ENCODE measurements around the gene INSRR. TPM values are rescaled to one million over a fixed set of nuclear protein-coding genes. Genes with fewer than 3 reads are reported as not detected.

INSRR gene
- total RNA-seq, 1 experiment from 2014 or later, result not detected

DNA sequence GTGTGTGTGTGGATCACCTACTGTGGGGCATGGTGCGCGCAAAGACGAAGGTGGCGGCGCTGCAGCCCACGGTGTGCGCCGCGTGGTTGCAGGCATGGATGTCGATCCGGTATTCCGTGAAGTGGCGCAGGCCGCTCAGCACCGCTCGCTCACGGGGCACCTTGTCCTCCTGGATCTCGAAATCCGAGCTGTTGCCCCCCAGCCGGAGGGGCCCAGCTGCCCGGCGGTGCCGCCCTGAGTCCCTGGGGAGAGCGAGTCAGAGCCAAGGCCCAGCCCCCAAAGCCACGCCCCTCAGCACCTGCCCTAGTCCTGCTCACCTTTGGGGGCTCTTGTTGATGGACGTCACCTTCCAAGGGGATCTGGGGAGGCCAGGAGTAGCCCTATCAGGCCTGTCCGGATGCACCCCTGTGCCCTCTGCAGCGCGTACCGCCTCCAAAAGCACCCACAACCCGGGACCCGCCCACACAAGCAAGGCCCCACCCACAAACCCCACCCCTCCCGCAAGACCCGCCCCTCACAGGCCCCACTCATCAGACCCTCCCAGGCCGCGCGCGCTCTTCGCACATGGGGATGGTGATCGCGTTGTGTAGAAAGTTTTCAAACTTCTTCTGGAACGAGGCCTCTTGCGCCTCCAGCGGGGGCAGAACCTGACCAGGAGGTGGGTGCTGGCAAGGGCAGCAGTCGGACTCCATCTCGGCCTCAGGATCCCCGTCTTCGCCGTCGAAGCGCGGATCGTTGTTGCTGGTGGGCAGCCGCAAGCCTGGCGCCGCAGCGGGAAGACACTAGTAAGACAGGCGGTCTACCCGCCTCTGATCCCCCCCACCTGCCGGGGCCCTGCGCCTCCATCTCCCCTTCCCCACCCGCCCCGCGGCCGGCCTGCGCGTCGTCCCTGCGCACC lies 13.6 kb downstream of the INSRR start:
- ChIA-PET CTCF (no interaction called here), POLR2A (ENCODE audit: unreplicated experiment) (no interaction called here)
- no peak for TF ChIP-seq EZH2 (IDR thresholded peaks at IDR 0.05; ENCODE audit: low read length, unreplicated experiment)
- no peak for TF ChIP-seq EZH2phosphoT487 (IDR thresholded peaks at IDR 0.05; ENCODE audit: borderline replicate concordance, low read length)
- TF ChIP-seq, protein P1, sequence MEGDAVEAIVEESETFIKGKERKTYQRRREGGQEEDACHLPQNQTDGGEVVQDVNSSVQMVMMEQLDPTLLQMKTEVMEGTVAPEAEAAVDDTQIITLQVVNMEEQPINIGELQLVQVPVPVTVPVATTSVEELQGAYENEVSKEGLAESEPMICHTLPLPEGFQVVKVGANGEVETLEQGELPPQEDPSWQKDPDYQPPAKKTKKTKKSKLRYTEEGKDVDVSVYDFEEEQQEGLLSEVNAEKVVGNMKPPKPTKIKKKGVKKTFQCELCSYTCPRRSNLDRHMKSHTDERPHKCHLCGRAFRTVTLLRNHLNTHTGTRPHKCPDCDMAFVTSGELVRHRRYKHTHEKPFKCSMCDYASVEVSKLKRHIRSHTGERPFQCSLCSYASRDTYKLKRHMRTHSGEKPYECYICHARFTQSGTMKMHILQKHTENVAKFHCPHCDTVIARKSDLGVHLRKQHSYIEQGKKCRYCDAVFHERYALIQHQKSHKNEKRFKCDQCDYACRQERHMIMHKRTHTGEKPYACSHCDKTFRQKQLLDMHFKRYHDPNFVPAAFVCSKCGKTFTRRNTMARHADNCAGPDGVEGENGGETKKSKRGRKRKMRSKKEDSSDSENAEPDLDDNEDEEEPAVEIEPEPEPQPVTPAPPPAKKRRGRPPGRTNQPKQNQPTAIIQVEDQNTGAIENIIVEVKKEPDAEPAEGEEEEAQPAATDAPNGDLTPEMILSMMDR (conservative IDR thresholded peaks at IDR 0.05; ENCODE audit: low read depth, low read length), result no peak
- intact Hi-C loops (cut with micrococcal nuclease), result no loop called here
- Histone ChIP-seq H3K27ac (ENCODE audit: low read length) (no peak overlapping the region), H3K4me2 (ENCODE audit: low read length) (no peak overlapping the region), H3K36me3 (ENCODE audit: low read depth, low read length) (no peaks in the 10 kb centered on the region), H3K4me3 (ENCODE audit: low read length) (no peak overlapping the region), H3F3A (ENCODE audit: low read length, unreplicated experiment) (no peaks in the 10 kb centered on the region), H3K9me2 (replicated peaks; ENCODE audit: low read length) (no peaks in the 10 kb centered on the region), H3K79me2 (ENCODE audit: low read length) (no peaks in the 10 kb centered on the region), H4K20me1 (ENCODE audit: low read length) (no peaks in the 10 kb centered on the region), H2AFZ (ENCODE audit: low read length) (no peak overlapping the region), H3K9ac (ENCODE audit: low read length) (no peak overlapping the region), H3K9me3 (ENCODE audit: low read length) (no peaks in the 10 kb centered on the region), H3K27me3 (ENCODE audit: low read length) (no peaks in the 10 kb centered on the region), H3K4me1 (ENCODE audit: insufficient read depth, low read length) (no peaks in the 10 kb centered on the region)
- no peak for ATAC-seq
- no TSS peak for BruUV-seq (replicated peaks)
- DNase-seq, result no peak

DNA sequence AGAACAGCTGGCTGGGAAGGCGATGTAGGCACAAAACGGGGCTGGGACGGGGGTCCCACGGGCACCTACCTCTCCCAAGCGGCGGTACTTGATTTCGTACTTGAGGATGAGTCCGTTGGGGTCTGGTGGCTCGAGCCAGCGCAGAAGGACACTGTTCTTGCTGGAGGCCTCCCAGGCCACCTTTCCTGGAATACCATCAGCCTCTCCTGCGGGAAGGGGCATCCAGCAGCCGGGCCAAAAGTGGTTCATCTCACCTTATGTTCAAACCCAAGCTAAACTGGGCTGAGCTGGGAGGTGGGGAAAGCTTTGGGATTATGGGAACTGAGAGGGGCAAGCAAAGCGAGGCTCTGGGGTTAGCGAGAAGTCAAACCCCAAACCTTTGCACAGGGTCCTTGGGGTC lies 14.3 kb downstream of the INSRR start:
- intact Hi-C loops (cut with micrococcal nuclease), result no loop called here
- H3K9me2 ChIP-seq (replicated peaks; ENCODE audit: low read length), result no peaks in the 10 kb centered on the region
- H3K36me3 ChIP-seq (ENCODE audit: low read depth, low read length), result no peaks in the 10 kb centered on the region
- no peak for ATAC-seq
- no peaks in the 10 kb centered on the region for H3K79me2 ChIP-seq (ENCODE audit: low read length)
- TF ChIP-seq, protein P1 (conservative IDR thresholded peaks at IDR 0.05; ENCODE audit: low read depth, low read length), result no peak
- TF ChIP-seq EZH2phosphoT487 (IDR thresholded peaks at IDR 0.05; ENCODE audit: borderline replicate concordance, low read length), result no peak
- no peak for TF ChIP-seq EZH2 (IDR thresholded peaks at IDR 0.05; ENCODE audit: low read length, unreplicated experiment)
- H3K9me3 ChIP-seq (ENCODE audit: low read length), result no peaks in the 10 kb centered on the region
- CTCF ChIA-PET, result no interaction called here
- no peak overlapping the region for H2AFZ ChIP-seq (ENCODE audit: low read length)
- no peak for DNase-seq
- H4K20me1 ChIP-seq (ENCODE audit: low read length), result no peaks in the 10 kb centered on the region
- no TSS peak for BruUV-seq (replicated peaks)
- POLR2A ChIA-PET (ENCODE audit: unreplicated experiment), result no interaction called here
- no peak overlapping the region for H3K4me3 ChIP-seq (ENCODE audit: low read length)
- H3K9ac ChIP-seq (ENCODE audit: low read length), result no peak overlapping the region
- no peak overlapping the region for H3K27ac ChIP-seq (ENCODE audit: low read length)
- no peaks in the 10 kb centered on the region for H3F3A ChIP-seq (ENCODE audit: low read length, unreplicated experiment)
- no peak overlapping the region for H3K4me2 ChIP-seq (ENCODE audit: low read length)
- H3K27me3 ChIP-seq (ENCODE audit: low read length), result no peaks in the 10 kb centered on the region
- H3K4me1 ChIP-seq (ENCODE audit: insufficient read depth, low read length), result no peaks in the 10 kb centered on the region

DNA sequence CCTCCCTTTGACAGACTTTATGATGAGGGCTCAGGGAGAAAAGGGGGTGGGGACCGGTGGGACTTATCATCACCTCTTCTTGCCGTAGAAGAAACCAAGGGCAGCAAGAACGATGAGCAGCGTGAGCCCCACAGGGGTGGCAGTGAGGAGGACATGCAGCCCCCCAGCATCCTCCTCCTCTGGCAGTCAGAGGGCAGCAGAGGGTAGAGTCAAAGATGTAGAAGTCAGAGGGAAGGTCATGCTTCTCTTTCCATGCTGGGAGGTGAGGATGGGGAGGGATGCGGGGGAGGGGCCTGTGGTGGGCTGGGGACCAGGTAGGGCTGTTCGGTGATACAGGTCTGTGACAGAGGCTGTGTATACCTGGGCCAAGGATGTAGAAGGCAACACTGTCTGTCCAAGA lies 14.8 kb downstream of the INSRR start:
- intact Hi-C loops (cut with micrococcal nuclease), result no loop called here
- TF ChIP-seq EZH2 (IDR thresholded peaks at IDR 0.05; ENCODE audit: low read length, unreplicated experiment), result no peak
- no peak for TF ChIP-seq EZH2phosphoT487 (IDR thresholded peaks at IDR 0.05; ENCODE audit: borderline replicate concordance, low read length)
- TF ChIP-seq, protein P1 (conservative IDR thresholded peaks at IDR 0.05; ENCODE audit: low read depth, low read length), result no peak
- Histone ChIP-seq H3K36me3 (ENCODE audit: low read depth, low read length) (no peaks in the 10 kb centered on the region), H3F3A (ENCODE audit: low read length, unreplicated experiment) (no peaks in the 10 kb centered on the region), H2AFZ (ENCODE audit: low read length) (no peak overlapping the region), H3K9ac (ENCODE audit: low read length) (no peak overlapping the region), H3K4me1 (ENCODE audit: insufficient read depth, low read length) (no peaks in the 10 kb centered on the region), H3K27ac (ENCODE audit: low read length) (no peak overlapping the region), H3K9me3 (ENCODE audit: low read length) (no peaks in the 10 kb centered on the region), H3K4me3 (ENCODE audit: low read length) (no peak overlapping the region), H3K27me3 (ENCODE audit: low read length) (no peaks in the 10 kb centered on the region), H3K9me2 (replicated peaks; ENCODE audit: low read length) (no peaks in the 10 kb centered on the region), H3K4me2 (ENCODE audit: low read length) (no peak overlapping the region), H4K20me1 (ENCODE audit: low read length) (no peaks in the 10 kb centered on the region), H3K79me2 (ENCODE audit: low read length) (no peaks in the 10 kb centered on the region)
- no TSS peak for BruUV-seq (replicated peaks)
- CTCF ChIA-PET, result no interaction called here
- no peak for DNase-seq
- ATAC-seq, result no peak
- POLR2A ChIA-PET (ENCODE audit: unreplicated experiment), result no interaction called here

Measured in PC-3 (cell line).